Stimulated activated CD8-positive, alpha-beta memory T cell treated with anti-CD3 and anti-CD28 coated beads, Interleukin-7, amount 100 ng/mL, for 48 hours (primary cell): ENCODE data around the gene TET3.

Source experiments
- DNase-seq, 2 donors: peaks; one replicate each; pipeline ENCODE4 v3.0.0-alpha.2; 2020; ENCODE audit warnings: low read depth in 1 of 2; ENCODE audit errors: extremely low read depth in 1 of 2

TET3 gene

GRCh38 chr2:74002505-74003421, 18.1 kb downstream of the TET3 start:
- DNase-seq, result peak; percentile 60 to 67

GRCh38 chr2:74003494-74004211, 18.9 kb downstream of the TET3 start:
- no peak for DNase-seq

DNA sequence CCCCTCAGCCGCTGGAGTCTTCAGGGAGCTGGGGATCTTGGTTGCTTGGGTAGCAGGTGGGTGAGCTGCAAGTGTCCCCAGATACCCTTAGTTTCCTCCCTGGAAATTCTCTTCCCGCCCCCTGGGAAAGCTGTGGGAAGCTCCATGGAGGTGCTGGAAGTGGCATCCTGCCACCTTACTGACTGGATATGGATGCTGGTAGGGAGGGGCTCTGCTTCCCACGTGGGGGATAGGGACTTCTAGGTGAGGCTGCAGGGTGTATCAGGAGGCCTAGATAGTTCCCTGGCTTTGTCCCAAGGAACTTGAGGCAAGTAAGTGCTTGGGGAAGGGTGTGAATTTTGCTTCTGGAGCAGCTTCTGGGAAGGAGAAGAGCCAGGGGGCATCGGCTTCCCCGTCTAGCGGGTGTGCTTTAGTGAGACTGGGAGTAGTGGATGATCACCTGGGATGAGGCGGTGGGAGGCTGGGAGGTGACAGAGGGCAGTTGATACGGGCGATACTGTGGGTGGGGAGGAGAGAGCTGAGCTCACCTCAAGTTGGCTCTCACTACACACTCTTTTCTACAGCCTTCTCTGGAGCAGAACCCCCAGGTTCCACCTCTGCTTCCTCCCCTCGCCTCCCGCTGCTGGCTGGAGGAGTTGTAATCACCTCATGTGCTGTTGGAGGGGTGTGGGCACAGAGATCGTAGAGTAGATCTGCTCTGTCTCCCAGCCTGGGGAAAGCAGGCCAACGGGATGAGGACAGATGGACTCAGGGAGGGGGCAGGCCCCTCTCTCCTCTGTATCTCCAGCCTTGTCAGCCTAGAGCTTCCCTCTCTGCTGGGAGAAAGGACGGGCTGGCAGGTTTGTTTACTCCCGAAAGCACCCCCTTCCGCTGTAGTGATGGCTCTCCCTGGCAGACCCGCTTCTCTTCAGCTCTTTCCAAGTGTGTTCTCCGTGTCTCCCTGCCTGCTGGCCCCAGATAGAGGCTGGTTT, 19.8 kb downstream of the TET3 start:
- DNase-seq, result no peak

- DNase-seq, result no peak
Measured at GRCh38 chr2:74005786-74006185, 21.1 kb downstream of the TET3 start.

DNA sequence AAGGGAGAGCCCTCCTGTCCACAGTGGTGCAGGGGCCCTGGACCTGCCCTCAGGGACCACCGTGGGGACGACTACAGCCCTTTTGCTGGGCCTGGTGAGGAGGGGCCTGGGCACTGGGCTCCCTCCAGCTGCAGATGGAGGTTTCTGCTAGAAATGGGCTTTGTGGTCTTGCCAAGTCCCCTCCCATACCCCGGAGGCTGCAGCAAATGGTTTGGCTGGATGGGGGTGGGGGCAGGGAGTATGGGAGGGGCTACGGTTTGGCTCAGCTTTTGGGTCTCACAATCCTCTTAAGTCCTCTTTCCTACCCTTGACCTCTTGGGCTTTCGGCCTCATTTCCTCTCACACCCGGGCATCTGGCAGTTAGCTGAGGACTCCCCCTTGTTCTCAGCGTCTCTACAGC, 21.7 kb downstream of the TET3 start:
- no peak for DNase-seq

GRCh38 chr2:74007121-74007520, 22.4 kb downstream of the TET3 start:
- no peak for DNase-seq

GRCh38 chr2:74007711-74008110, 23.0 kb downstream of the TET3 start:
- no peak for DNase-seq

- no peak for DNase-seq
Measured at GRCh38 chr2:74008761-74009395, 24.2 kb downstream of the TET3 start.

- no peak for DNase-seq
Measured at GRCh38 chr2:74009577-74009976, 24.9 kb downstream of the TET3 start.

- DNase-seq, result no peak
Measured at GRCh38 chr2:74010087-74010541, 25.4 kb downstream of the TET3 start.

- no peak for DNase-seq
Measured at GRCh38 chr2:74011246-74011645, 26.5 kb downstream of the TET3 start.

DNA sequence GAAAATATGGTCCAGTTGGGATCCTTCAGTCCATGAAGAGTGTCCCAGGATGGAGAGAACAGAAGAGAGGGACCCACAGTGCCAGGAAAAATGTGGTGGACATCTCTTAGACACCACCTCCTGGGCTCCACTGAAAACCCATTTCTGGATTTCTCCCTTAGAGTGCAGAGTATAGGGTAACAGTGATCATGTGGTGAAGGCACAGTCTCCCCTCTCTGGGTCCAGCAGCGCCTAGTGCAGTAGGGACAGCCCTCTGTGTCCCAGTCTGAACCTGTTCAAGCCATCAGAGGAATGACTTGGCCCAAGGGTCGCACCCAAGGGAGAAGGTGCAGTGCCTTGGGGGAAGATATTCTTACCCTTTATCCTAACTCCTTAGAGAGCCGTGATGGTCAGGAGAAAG, 30.1 kb downstream of the TET3 start:
- DNase-seq, result no peak

- no peak for DNase-seq
Measured at GRCh38 chr2:74017223-74017622, 32.5 kb downstream of the TET3 start.

DNA sequence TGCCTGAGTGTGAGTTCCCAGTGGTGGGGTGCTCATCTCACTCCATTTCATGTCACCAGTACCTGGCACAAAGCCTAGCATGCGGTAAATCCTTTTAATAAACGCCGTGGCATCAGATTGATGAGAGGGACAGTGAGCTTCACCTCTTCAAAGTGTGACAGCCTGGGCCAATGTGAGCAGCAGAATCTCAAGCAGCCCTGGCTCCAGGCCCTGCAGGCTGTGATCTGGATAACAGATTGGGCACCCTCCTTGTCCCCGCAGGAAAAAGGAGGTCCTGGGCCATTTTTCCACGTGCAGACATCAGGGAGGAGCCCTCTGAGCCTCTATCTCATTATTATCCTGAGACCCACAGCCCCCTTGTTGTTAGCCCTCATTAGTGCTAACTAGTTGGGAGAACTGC, 34.8 kb downstream of the TET3 start:
- no peak for DNase-seq

GRCh38 chr2:74020702-74021406, 36.1 kb downstream of the TET3 start:
- no peak for DNase-seq

DNA sequence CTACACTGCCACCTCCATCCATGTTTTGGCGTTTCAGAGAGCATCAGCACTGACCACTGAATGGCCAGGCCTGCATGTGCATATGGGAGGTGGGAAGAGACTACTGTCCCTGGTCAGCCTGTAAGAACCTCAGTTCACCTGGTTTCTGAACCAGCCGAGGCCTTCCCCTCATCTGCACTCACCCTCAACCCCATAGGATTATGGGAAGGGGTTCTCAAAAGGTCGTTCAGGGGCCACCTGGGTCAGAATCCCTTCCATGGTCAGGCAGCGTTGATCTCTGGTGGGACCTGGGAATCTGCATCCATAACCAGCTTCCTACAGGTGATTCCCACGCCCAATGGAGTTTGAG, 36.7 kb downstream of the TET3 start:
- DNase-seq, result no peak

DNA sequence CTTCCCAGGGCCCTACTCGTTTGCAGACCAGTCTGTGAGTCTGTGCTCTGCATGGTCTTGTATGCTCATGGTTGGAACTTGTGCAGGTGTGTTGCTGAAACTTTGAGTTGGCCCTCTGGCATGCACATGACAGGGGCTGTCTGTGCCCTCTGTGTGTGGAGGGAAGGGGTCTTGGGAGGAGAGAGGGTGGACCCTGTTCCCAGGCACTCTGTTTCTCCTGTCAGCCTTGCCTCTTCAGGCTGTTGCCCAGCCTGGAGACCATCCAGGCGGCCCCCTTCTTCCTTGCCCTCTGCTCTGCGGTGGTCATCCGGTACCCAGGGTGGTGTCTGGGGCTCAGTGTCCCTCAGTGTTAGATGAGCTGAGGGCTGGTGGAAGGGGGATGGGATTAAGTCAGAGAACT, 39.5 kb downstream of the TET3 start:
- DNase-seq, result no peak

GRCh38 chr2:74025971-74026612, 41.4 kb downstream of the TET3 start:
- no peak for DNase-seq

DNA sequence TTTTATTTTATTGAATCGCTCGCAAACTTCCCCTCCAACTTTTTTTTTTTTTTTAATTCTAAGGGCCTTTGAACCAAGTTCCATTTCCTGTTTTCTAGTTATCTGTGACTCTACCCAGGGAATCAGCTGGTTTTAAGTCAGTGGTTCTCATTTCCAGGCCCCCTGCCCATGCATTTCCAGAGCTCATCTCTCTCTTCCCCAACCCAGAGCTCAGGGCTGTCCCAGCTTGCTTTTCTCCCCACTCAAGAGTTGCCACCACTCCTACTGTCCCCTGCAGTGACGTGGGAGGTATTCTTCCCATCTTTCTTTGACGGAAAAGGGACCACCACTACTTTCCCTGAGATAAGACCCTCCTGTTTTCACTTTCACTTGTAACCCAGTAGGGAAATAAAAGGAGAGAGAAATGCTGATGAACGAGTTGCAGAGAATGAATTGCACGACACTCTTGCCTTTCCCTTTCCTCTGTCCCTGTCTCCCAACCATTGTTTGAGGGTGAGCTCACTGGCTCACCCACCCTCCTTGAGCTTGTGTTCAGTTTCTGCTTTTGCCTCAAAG, 42.1 kb downstream of the TET3 start:
- DNase-seq, result no peak
